Upper lobe of left lung (tissue), 4 donors: Measurements from ENCODE around the gene SEC22A.

ENCODE experiments used
- EP300 ChIP-seq, 4 donors: sonication (generic); formaldehyde crosslinking; IDR thresholded peaks; one replicate each; pipeline ENCODE4 v1.5.1; 2017; ENCODE audit warnings: antibody characterized with exemption in 4 of 4, control low read depth in 2 of 4
- TF ChIP-seq, protein P1 (sequence below), 6 experiments: fragments of 450-650 bp in 4 of 6; fragments of 200-600 bp in 2 of 6; sonication (generic) in 2 of 6; IDR thresholded peaks; one replicate each; pipeline ENCODE4 v1.5.1; 2016 to 2019; ENCODE audit warnings: antibody characterized with exemption in 6 of 6

DNA sequence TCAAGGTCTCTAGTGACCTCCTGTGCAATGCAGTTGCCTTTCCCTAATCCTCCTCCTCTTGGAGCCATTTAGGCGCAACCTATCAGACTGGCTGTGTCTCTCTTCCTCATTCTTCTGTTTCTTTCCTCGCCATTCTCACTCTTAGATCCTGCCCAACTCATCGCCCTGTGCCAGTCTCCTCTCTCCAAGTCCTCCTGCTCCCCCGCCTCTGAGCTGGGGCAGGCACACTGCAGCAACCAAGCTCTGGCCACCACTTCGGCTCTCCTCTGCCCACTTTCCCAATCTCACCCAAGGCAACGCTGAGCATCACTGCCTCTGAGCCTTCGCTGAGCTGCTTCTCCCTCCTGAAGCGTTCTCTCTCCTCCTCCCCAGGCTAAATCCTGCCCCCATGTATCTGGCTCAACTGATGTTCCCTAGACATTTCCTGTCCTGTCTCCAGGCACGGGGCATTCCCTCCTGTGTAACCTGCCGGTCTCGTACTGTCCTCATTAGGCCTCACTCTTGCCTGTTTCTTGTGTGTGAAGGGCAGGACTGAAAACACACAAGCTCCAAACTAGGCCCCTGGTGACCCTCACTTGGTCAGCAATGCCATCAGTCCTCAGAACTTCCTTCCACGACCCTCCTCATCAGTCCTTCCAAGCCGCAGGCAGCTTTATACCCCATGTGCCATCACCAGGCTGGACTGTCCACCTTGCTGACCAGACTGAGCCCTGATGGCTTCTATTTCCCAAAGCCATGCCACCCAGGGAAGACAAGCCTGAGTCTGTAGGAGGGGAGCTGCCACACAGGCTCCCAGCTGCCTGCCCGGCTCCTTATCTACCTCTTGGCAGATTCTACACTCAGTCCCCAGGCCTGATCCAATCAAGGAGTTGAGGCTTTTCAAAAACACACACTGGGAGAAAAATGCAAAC is 85.6 kb downstream of the SEC22A start:
- no peak for TF ChIP-seq EP300 (IDR thresholded peaks at IDR 0.05)
- TF ChIP-seq, protein P1, sequence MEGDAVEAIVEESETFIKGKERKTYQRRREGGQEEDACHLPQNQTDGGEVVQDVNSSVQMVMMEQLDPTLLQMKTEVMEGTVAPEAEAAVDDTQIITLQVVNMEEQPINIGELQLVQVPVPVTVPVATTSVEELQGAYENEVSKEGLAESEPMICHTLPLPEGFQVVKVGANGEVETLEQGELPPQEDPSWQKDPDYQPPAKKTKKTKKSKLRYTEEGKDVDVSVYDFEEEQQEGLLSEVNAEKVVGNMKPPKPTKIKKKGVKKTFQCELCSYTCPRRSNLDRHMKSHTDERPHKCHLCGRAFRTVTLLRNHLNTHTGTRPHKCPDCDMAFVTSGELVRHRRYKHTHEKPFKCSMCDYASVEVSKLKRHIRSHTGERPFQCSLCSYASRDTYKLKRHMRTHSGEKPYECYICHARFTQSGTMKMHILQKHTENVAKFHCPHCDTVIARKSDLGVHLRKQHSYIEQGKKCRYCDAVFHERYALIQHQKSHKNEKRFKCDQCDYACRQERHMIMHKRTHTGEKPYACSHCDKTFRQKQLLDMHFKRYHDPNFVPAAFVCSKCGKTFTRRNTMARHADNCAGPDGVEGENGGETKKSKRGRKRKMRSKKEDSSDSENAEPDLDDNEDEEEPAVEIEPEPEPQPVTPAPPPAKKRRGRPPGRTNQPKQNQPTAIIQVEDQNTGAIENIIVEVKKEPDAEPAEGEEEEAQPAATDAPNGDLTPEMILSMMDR (IDR thresholded peaks at IDR 0.05), result no peak
